KBM-7 (cell line): Measurements from ENCODE around the gene TBL1XR1.

Experiments used
- DNase-seq: peaks from one replicate; pipeline ENCODE4 v3.0.0-alpha.2; 2015
- in situ Hi-C: fragments of 300-500 bp; cut with MboI; formaldehyde crosslinking; loops from 2 replicates; pipeline ENCODE4 v1.14.3; 2020; ENCODE audit warnings: low sequenced_read_pairs, low pct_unique_long_range_greater_than_20kb, mixed read lengths

Gene TBL1XR1

DNA sequence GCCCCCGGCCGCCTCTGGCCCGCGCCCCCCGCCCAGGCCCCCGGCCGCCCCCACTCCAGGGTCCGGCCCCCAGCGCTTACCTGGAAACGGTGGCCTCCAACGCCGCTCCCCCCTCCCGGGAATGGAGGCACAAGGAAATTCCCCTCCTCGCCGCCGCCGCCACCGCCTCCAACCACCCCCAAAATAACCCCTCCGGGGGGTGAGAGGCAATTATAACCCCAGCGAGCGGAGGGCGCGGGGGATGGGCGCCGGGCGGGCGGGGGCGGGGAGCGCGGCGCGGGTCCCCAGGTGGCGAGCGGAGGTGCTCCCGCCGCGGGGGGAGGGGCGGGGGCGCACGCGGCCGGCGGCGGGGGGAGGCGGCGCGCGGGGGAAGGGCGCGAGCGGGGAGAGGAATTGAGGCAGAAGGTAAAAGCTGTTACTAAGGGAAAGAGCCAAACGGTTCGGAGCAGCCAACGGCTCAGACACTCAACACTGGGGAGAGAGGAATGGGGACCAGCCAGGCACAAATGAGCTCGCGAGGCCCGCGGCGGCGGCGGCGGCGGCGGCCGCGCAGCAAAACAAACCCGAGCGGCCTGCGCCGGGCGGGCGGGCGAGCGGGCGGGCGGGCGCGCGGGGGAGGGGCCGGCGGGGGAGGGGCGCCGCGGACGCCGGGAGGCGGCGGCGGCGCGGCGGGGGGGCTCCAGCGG lies at the start of gene TBL1XR1:
TBL1XR1 (minus strand) TSS at position 442 of the 686 bp plus-strand sequence. CDS start 132,505 bp downstream, outside the sequence.
- DNase-seq = peak; percentile 94
- in situ Hi-C loops = loop anchor here (10.0 kb wide), 1 partner anchor 158 kb away; no protein-coding TSS in a partner anchor

DNA sequence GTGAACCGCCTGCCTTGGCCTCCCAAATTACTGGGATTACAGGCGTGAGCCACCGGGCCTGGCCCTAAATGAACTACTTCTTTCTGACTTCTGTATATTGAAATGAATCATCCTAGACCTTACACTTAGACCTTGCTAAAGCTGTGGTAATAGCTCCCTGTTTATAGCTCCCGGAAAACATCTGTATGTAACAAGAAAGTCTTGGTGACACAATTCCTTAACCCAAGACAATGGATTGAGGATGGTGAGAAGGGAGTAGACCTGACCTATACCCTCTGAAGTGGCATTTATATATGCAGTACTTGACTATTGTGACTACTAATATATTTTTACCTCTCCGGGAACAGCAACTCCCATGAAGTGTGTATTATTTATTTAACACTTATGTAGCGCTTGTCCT lies 48.0 kb upstream of the TBL1XR1 start:
- no peak for DNase-seq
- in situ Hi-C loops = no loop called here

GRCh38 chr3:177244606-177245005 lies 47.3 kb upstream of the TBL1XR1 start:
- DNase-seq = no peak
- in situ Hi-C loops = no loop called here

- no peak for DNase-seq
- in situ Hi-C loops = no loop called here
Observed at GRCh38 chr3:177238686-177239216, 41.5 kb upstream of the TBL1XR1 start.

DNA sequence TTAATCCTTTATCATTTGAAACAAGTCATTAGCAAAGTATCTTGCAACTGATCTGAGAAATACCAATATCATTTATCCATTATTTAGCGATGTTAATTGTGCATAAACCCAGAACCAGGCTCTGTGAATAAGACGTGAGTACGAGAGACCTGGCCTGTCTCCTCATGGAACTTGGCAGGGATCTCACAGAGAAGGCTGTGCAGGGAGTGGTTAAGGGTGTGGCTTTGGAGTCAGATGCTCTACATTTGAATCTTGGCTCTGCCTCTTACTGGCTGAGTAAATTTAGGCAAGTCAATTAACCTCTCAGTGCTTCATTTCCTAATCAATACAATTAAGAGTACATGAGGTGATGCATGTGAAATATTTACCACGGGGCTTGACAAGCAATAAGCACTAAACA lies 39.9 kb upstream of the TBL1XR1 start:
- DNase-seq = no peak
- in situ Hi-C loops = no loop called here

DNA sequence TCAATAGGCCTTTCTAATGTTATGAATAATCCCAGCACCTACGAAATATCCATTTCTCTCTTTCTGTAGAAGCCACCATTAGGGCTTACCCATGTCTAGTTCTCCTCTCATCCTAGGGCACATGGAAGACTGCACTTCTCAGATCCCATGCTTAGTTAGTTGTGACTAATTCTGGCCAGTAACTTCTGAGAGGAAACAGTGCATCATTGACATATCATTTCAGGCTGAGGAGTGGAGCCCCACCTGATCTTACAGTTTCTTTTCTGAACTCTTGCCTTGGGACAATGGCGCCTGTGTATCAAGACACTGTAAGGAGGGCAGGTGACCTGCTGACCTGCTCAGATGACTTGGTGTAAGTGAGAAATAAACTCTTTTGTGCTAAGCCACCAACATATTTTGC lies 39.4 kb upstream of the TBL1XR1 start:
- no peak for DNase-seq
- in situ Hi-C loops = no loop called here

GRCh38 chr3:177234121-177234520 lies 36.8 kb upstream of the TBL1XR1 start:
- no peak for DNase-seq
- in situ Hi-C loops = no loop called here

GRCh38 chr3:177231242-177231641 lies 34.0 kb upstream of the TBL1XR1 start:
- peak; percentile 59 for DNase-seq
- in situ Hi-C loops = no loop called here

GRCh38 chr3:177230641-177231040 lies 33.4 kb upstream of the TBL1XR1 start:
- in situ Hi-C loops = no loop called here
- DNase-seq = no peak

GRCh38 chr3:177229791-177230190 lies 32.5 kb upstream of the TBL1XR1 start:
- in situ Hi-C loops = no loop called here
- no peak for DNase-seq

- DNase-seq = no peak
- in situ Hi-C loops = no loop called here
Observed at GRCh38 chr3:177228601-177229190, 31.4 kb upstream of the TBL1XR1 start.

DNA sequence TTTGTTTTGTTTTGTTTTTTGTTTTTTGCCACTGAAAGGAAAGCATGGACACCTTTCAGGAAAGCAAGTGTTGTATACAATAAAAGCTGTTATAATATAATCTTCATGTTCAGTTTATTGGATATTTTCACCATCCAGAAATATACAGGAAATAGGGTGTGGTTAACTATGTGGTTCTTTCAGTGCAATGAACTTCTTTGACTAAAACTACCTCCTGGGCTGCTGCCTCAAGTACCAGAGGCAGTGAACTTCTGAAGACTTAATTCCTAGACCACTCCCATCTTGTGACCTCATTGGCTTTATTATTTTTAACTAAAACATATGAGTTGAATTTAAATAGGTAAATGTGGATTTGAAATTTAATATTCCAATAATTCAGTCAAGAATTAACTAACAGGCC lies 27.1 kb upstream of the TBL1XR1 start:
- in situ Hi-C loops = no loop called here
- no peak for DNase-seq

GRCh38 chr3:177221744-177222143 lies 24.5 kb upstream of the TBL1XR1 start:
- in situ Hi-C loops = no loop called here

DNA sequence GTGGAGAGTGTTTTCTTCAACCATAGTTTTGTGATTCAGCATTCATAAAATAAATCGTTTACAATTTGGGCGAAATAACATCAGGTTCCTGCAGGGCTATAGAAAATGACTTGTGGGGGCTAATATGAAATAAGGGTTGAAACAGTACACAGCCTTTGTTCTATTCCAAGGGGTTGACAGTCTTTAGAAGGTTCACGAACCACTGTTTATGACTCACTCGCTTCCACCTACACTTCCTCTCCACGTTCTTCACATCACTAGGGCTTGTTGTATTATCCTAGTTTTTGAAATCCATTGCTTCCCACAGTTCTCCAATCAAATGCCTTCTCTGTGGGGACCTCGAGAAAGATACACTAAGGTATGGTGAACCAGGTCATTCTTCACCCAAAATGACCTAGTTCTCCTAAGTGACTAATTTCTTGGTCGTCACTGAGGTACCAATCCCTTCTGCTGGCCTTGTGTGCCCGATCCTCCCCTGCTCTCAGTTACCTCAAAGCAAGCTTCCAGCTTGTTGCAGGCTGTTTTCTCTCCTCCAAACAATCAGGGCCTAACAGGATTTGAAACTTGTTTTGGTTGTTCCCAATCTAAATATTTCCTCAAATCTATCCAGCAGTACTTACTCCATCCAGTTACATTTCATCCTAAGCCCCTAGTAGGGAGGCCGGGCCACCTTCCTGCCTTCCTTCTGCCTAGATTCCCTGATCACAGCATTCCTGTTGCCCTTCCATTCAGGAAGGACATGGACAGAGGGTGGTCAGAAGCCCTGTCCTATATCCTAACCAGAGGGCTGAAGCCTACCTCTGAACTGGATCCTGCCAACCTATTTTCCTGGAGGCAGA lies 23.1 kb upstream of the TBL1XR1 start:
- no peak for DNase-seq
- in situ Hi-C loops = no loop called here

More at GRCh38 chr3:177221744-177222143, 24.5 kb upstream of the TBL1XR1 start:
- peak; percentile 43 for DNase-seq

DNA sequence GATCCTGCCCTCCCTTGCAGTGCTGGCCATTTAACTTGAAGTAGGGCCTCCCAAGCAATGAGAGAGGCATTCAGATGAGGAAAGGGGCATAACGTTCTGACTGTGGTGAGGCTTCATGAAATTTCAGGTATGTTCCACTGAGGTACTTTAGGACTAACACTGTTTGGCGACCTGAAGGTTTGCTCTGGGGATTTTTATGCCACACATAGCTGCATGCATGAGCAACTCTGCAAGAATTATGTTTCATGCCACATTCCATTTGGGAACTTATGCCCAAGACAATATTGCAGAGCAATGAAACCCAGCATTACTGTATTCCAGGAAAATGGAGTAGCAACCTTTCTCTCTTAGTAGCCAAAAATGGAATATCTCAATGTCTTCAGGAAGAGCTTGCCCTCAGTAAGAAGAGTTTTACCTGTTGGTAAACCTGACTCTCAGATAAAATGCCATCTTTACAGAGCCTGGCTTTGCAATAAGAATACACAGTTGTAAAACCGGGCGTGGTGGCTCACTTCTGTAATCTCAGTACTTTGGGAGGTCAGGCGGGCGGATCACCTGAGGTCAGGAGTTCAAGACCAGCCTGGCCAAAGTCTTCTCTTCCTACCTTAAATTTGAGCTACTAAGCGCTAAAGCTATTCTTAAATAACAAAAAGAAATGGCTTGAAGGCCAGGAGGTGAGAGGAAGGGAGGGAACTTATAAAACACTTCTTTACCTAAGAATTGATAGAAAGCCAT lies 16.7 kb upstream of the TBL1XR1 start:
- in situ Hi-C loops = no loop called here
- DNase-seq = no peak

DNA sequence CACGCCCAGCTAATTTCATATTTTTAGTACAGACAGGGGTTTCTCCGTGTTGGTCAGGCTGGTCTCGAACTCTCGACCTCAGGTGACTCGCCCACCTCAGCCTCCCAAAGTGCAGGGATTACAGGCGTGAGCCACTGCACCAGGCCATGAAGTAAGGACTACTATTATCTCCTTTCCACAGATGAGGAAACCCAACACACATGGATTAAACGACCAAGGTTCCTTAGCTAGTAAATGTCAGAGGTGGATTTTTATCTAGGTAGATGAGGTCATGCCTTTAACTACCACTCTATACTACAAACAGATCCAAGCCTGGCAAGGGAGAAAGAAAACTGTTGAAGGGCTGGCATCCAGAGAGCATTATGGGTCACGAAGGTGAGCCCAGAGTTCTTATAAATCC lies 15.5 kb upstream of the TBL1XR1 start:
- no peak for DNase-seq
- in situ Hi-C loops = no loop called here

- no peak for DNase-seq
- in situ Hi-C loops = no loop called here
Observed at GRCh38 chr3:177212278-177212610, 15.0 kb upstream of the TBL1XR1 start.

DNA sequence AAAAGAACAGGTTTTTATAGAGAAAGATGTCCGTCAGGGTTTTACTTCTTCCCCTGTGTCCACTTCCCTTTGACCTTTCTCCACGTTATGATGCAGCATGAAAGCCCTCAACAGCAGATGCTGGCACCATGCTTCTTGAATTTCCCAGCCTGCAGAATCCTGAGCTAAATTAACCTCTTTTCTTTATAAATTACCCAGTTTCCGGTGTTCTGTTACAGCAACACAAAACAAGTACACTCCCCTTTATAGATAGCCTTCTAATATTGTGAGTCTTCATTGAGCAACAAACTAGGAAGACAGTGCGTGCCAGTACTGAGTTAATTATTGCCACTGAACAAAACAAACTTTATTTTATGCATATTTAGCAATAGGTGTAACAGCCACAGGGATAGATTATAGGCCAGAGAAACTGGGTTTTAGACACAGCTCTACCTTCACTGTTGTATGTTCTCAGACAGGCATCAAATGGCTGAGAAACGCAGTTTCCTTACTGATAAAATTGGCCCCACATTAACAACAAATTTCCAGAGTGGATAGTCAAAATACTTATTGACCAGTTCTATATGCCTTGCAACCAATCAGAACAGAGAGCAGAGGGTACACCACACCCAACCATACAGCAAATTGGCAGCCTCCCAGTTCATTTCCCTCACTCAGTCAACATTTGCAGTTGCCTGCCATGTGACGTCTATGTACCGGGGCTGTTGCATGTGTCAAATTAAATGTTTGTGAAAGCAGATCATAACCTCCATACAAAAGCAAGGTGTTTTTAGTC lies 14.4 kb upstream of the TBL1XR1 start:
- no peak for DNase-seq

More for the DNA sequence above, 14.4 kb upstream of the TBL1XR1 start:
- in situ Hi-C loops = no loop called here
